Measurements from ENCODE around the gene PTAFR. TPM values are rescaled to one million over a fixed set of nuclear protein-coding genes. Genes with fewer than 3 reads are reported as not detected.

The PTAFR gene
- total RNA-seq, 2 donors from 2014 or later, result 2.3 to 3.6 TPM

DNA sequence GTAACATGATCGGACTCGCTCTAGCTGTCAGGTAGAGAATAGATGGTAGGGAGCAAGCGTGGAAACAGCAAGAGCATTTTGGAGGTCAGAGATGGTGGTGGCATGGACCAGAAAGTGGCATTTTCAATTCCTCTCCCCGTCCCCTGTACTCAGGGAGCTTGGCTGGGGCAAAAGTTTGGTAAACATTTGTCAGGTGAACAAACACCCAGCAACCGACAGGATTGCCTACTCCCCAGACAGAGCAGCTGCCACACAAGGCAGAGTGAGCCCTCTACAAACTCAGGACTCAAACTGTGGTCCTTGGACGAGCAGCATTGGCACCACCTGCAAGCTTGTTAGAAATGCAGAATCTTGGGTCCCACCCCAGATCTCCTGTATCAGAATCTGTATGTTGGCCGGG lies 14.3 kb downstream of the PTAFR start:
- H3K27me3 ChIP-seq, result no peaks in the 10 kb centered on the region
- ATAC-seq (no peak), DNase-seq (no peak)
- 74 to 75% methylated on average over 7 of the region's 7 CpGs for WGBS, 2 donors
- H3K27ac ChIP-seq, result no peak overlapping the region
- H3K36me3 ChIP-seq (replicated peaks in 1 of 2; ENCODE audit: insufficient read depth in 1 of 2, low read depth in 2 of 2), result no peaks in the 10 kb centered on the region
- H3K9me3 ChIP-seq, result no peaks in the 10 kb centered on the region
- intact Hi-C loops (cut with DNase I), result no loop called here
- H3K4me3 ChIP-seq, result no peak overlapping the region
- TF ChIP-seq POLR2A (IDR thresholded peaks at IDR 0.05), result no peak
- TF ChIP-seq, protein P1, sequence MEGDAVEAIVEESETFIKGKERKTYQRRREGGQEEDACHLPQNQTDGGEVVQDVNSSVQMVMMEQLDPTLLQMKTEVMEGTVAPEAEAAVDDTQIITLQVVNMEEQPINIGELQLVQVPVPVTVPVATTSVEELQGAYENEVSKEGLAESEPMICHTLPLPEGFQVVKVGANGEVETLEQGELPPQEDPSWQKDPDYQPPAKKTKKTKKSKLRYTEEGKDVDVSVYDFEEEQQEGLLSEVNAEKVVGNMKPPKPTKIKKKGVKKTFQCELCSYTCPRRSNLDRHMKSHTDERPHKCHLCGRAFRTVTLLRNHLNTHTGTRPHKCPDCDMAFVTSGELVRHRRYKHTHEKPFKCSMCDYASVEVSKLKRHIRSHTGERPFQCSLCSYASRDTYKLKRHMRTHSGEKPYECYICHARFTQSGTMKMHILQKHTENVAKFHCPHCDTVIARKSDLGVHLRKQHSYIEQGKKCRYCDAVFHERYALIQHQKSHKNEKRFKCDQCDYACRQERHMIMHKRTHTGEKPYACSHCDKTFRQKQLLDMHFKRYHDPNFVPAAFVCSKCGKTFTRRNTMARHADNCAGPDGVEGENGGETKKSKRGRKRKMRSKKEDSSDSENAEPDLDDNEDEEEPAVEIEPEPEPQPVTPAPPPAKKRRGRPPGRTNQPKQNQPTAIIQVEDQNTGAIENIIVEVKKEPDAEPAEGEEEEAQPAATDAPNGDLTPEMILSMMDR (IDR thresholded peaks at IDR 0.05), result no peak
- H3K4me1 ChIP-seq, result no peaks in the 10 kb centered on the region

DNA sequence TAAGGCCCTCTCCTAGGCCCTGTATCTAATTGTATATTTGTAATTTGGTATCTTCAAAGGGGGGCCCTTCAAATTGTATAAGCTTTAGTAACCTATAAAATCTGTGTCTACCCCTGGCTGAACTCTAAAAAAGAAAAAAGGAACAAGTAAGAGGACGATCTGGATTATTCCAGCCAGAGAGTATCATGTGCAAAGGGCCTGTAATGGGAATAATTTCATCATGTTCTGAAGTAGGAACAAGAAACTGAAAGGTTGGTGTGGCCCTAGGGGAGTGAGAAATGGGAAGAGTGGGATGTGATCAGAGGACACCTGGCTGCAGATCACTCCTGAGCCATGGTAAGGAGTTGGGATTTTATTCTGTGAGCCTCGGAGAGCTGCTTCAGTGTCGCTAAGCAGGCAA lies 14.7 kb downstream of the PTAFR start:
- no peak for ATAC-seq
- intact Hi-C loops (cut with DNase I), result no loop called here
- no peak overlapping the region for H3K4me3 ChIP-seq
- H3K36me3 ChIP-seq (replicated peaks in 1 of 2; ENCODE audit: insufficient read depth in 1 of 2, low read depth in 2 of 2), result no peaks in the 10 kb centered on the region
- DNase-seq, result no peak
- no peaks in the 10 kb centered on the region for H3K27me3 ChIP-seq
- no peaks in the 10 kb centered on the region for H3K9me3 ChIP-seq
- TF ChIP-seq POLR2A (IDR thresholded peaks at IDR 0.05), result no peak
- TF ChIP-seq, protein P1 (IDR thresholded peaks at IDR 0.05), result no peak
- peak overlapping the region in 1 of 4 donors; percentile 32 for H3K27ac ChIP-seq
- WGBS, 2 donors, result 72 to 87% methylated on average over 3 of the region's 3 CpGs
- no peaks in the 10 kb centered on the region for H3K4me1 ChIP-seq

DNA sequence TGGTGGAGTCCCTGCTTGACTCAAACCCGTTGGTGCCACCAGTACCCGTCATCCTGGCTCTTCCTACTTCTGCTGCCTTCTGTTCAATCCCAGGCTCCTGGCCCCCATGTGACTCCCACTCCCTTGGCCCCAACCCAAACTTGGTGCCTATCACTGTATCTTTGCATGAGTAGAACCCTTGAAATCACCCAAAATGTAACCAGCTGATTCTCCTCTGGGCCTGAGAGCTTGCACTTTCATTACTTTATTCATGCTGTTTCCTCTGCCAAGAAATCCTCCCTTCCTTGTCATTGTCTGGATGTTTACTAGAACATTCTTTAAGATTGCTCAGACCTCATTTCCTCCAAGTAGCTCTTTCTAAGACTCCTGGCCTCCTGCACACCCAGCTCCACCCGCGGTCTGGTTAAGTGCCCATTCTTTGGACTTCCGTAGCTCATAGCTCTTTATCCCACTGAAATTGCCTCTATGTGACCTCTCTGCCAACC lies 15.7 kb downstream of the PTAFR start:
- Histone ChIP-seq H3K9me3 (no peaks in the 10 kb centered on the region), H3K27ac (peak overlapping the region in 1 of 4 donors; percentile 44), H3K27me3 (no peaks in the 10 kb centered on the region), H3K4me1 (no peaks in the 10 kb centered on the region), H3K4me3 (no peak overlapping the region), H3K36me3 (replicated peaks in 1 of 2; ENCODE audit: insufficient read depth in 1 of 2, low read depth in 2 of 2) (no peaks in the 10 kb centered on the region)
- ATAC-seq, result peak; percentile 50
- no peak for DNase-seq
- intact Hi-C loops (cut with DNase I), result no loop called here
- TF ChIP-seq POLR2A (IDR thresholded peaks at IDR 0.05), result no peak
- TF ChIP-seq, protein P1 (IDR thresholded peaks at IDR 0.05), result no peak
- WGBS, 2 donors, result 81 to 83% methylated on average over 5 of the region's 5 CpGs

DNA sequence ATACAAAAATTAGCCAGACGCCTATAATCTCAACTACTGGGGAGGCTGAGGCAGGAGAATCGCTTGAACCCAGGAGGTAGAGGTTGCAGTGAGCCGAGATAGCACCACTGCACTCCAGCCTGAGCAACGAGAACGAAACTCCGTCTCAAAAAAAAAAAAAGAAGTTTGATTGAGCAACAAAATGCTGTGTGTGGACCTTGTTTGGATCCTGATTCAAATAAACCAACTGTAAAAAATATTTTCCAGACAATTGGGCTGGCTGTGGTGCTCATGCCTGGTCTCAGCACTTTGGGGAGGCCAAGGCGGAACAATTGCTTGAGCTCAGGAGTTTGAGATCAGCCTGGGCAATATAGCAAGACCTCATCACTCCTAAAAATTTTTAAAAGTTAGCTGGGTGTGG lies 16.8 kb downstream of the PTAFR start:
- Histone ChIP-seq H3K27ac (peak overlapping the region in 1 of 4 donors; percentile 9), H3K4me1 (no peaks in the 10 kb centered on the region), H3K27me3 (no peaks in the 10 kb centered on the region), H3K4me3 (no peak overlapping the region), H3K9me3 (no peaks in the 10 kb centered on the region), H3K36me3 (replicated peaks in 1 of 2; ENCODE audit: insufficient read depth in 1 of 2, low read depth in 2 of 2) (no peaks in the 10 kb centered on the region)
- DNase-seq, result no peak
- no peak for ATAC-seq
- intact Hi-C loops (cut with DNase I), result no loop called here
- WGBS, 2 donors, result 72 to 82% methylated on average over 7 of the region's 7 CpGs
- TF ChIP-seq POLR2A (IDR thresholded peaks at IDR 0.05), result no peak
- TF ChIP-seq, protein P1 (IDR thresholded peaks at IDR 0.05), result no peak

DNA sequence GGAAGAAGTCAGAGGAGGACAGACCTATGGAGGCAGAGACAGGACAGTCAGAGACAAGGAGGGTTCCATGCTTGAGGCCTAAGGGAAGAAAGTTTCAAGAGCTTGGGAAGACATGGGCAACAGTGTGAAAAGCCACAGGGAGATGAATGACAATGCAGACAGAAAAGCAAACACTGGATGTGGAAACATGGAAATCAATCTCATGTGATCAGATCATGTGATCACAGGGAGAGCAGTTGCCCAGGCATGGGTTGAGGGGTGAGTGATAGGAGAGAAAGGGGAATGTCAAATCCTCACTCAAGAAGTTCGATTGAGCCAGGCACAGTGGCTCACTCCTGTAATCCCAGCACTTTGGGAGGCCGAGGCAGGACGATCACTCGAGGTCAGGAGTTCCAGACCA lies 17.2 kb downstream of the PTAFR start:
- no peaks in the 10 kb centered on the region for H3K36me3 ChIP-seq (replicated peaks in 1 of 2; ENCODE audit: insufficient read depth in 1 of 2, low read depth in 2 of 2)
- no peaks in the 10 kb centered on the region for H3K9me3 ChIP-seq
- no peak for TF ChIP-seq POLR2A (IDR thresholded peaks at IDR 0.05)
- TF ChIP-seq, protein P1 (IDR thresholded peaks at IDR 0.05), result no peak
- intact Hi-C loops (cut with DNase I), result no loop called here
- DNase-seq, result no peak
- no peak overlapping the region for H3K27ac ChIP-seq
- H3K27me3 ChIP-seq, result no peaks in the 10 kb centered on the region
- H3K4me3 ChIP-seq, result no peak overlapping the region
- no peak for ATAC-seq
- no peaks in the 10 kb centered on the region for H3K4me1 ChIP-seq
- 85% methylated on average over 4 of the region's 4 CpGs for WGBS, 2 donors

Data from body of pancreas (tissue), 4 donors.